ENCODE results near the gene PIEZO2.
A peak's percentile ranks its signal among the peaks of the same experiment; 100 is the strongest.
"Not testable (repeated sequence)": the region's sequence is repeated elsewhere in the genome, so short reads cannot be mapped to it uniquely, and the experiment has no call there.

The PIEZO2 gene

GRCh38 chr18:11148680-11149440 is 509 bp downstream of the PIEZO2 start:
- peak in 1 of 2 donors; percentile 47 for DNase-seq

- no peak for DNase-seq
Observed at GRCh38 chr18:11147962-11148679, 1.2 kb downstream of the PIEZO2 start.

- DNase-seq, result no peak
Observed at GRCh38 chr18:11147371-11147951, 1.9 kb downstream of the PIEZO2 start.

- DNase-seq, result no peak
Observed at GRCh38 chr18:11146947-11147345, 2.4 kb downstream of the PIEZO2 start.

GRCh38 chr18:11146238-11146946 is 3.0 kb downstream of the PIEZO2 start:
- peak; percentile 23 to 47 for DNase-seq

GRCh38 chr18:11145413-11146191 is 3.8 kb downstream of the PIEZO2 start:
- DNase-seq, result no peak

GRCh38 chr18:11137400-11137799 is 12.0 kb downstream of the PIEZO2 start:
- DNase-seq, result no peak

- no peak for DNase-seq
Observed at GRCh38 chr18:11136241-11136640, 13.1 kb downstream of the PIEZO2 start.

- DNase-seq, result no peak
Observed at GRCh38 chr18:11134940-11135339, 14.4 kb downstream of the PIEZO2 start.

GRCh38 chr18:11129059-11129458 is 20.3 kb downstream of the PIEZO2 start:
- not testable (repeated sequence) for DNase-seq

- DNase-seq, result no peak
Observed at GRCh38 chr18:11125492-11126315, 23.7 kb downstream of the PIEZO2 start.

GRCh38 chr18:11124054-11124453 is 25.3 kb downstream of the PIEZO2 start:
- no peak for DNase-seq

- DNase-seq, result no peak
Observed at GRCh38 chr18:11121443-11121849, 27.9 kb downstream of the PIEZO2 start.

- no peak for DNase-seq
Observed at GRCh38 chr18:11119959-11120587, 29.3 kb downstream of the PIEZO2 start.

GRCh38 chr18:11119550-11119949 is 29.8 kb downstream of the PIEZO2 start:
- peak in 1 of 2 donors; percentile 90 for DNase-seq

GRCh38 chr18:11118051-11118766 is 31.2 kb downstream of the PIEZO2 start:
- DNase-seq, result no peak

- no peak for DNase-seq
Observed at GRCh38 chr18:11115276-11115675, 34.1 kb downstream of the PIEZO2 start.

- DNase-seq, result no peak
Observed at GRCh38 chr18:11114653-11115052, 34.7 kb downstream of the PIEZO2 start.

- DNase-seq, result no peak
Observed at GRCh38 chr18:11113937-11114336, 35.4 kb downstream of the PIEZO2 start.

- no peak for DNase-seq
Observed at GRCh38 chr18:11113046-11113548, 36.3 kb downstream of the PIEZO2 start.

All from hippocampal formation (tissue), 2 donors.